ENCODE measurements around the gene MYL5. TPM values are rescaled to one million over a fixed set of nuclear protein-coding genes. Genes with fewer than 3 reads are reported as not detected.
"Not testable (repeated sequence)": the region's sequence is repeated elsewhere in the genome, so short reads cannot be mapped to it uniquely, and the experiment has no call there.

MYL5 gene
- total RNA-seq, 1 experiment from 2014 or later = 29.8 TPM

DNA sequence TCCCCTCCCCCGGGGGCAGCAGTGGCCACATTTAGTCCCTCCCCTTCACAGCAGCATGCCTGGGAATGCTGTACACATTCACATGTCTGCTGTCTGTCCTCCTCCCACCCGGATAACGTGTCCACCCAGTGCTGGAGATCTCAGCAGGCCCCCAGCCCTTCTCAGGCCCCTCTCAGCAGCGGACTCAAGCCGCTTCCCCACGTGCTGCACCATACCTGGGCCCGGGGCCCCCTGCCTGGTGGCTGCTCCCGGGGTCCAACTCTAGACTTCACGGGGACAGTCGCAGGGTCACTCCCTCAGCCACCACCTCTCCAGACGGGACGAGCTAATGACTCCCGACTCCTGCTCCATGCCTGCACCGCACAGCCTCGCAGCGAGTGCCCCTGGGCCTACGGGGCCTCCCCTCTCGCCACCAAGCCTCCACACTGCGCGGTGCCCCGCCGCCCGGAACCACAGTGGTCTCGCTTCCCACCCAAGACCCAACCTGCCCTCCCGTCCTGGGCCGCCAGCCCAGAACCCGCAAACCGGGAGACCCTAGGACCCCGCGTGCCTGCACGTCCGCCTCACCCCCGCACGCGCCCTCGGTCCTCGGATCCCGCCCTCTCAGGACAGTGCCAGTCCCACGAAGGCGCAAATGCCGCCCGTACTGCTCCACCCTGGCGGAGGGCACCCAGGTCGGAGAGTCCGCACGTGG lies 30.0 kb downstream of the MYL5 start:
- POLR2A ChIA-PET (ENCODE audit: unreplicated experiment) = no interaction called here
- no TSS peak for BruUV-seq (replicated peaks)

DNA sequence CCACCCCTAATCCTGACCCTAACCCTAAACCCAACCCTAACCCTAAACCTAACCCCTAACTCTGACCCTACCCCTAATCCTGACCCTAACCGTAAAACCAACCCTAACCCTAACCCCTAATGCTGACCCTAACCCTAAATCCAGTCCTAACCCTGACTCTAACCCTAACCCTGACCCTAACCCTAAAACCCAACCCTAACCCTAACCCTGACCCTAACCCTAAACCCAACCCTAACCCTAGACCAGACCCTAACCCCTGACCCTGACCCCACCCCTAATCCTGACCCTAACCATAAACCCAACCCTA lies 30.6 kb downstream of the MYL5 start:
- no peak overlapping the region for H3K27ac ChIP-seq
- POLR2A ChIA-PET (ENCODE audit: unreplicated experiment) = interaction anchor here (0.5 kb wide), 1 partner anchor 9 kb away, joined by 8 read pairs; no protein-coding TSS in a partner anchor

More for the DNA sequence above, 30.0 kb downstream of the MYL5 start:
- Histone ChIP-seq H4K20me1 (ENCODE audit: insufficient read depth) (0 out of 2 replicates have a peak, but pooled peaks cover 5% of the 10 kb centered on the region), H2AFZ (no peak overlapping the region), H3K27ac (no peak overlapping the region), H3K9me3 (ENCODE audit: insufficient read depth, low read depth) (no peaks in the 10 kb centered on the region), H3K4me1 (replicated peaks; ENCODE audit: insufficient read depth) (0 out of 2 replicates have a peak, but pooled peaks cover 5% of the 10 kb centered on the region), H3K27me3 (ENCODE audit: insufficient read depth, low read depth) (no peaks in the 10 kb centered on the region), H3K4me2 (no peak overlapping the region), H3F3A (ENCODE audit: insufficient read depth, low read depth) (peaks cover 4% of the 10 kb centered on the region; the same call in 1 of the 2 replicates), H3K79me2 (ENCODE audit: low read depth) (peaks cover 35% of the 10 kb centered on the region), H3K4me3 (no peak overlapping the region), H3K9me2 (ENCODE audit: insufficient read depth) (no peaks in the 10 kb centered on the region), H3K36me3 (ENCODE audit: low read depth) (no peaks in the 10 kb centered on the region)
- DNase-seq = no peak
- CTCF ChIA-PET = no interaction called here
- intact Hi-C loops (cut with micrococcal nuclease; ENCODE audit: unreplicated experiment) = loop anchor here (2.0 kb wide), 1 partner anchor 18 kb away; no protein-coding TSS in a partner anchor
- TF ChIP-seq, protein P1, sequence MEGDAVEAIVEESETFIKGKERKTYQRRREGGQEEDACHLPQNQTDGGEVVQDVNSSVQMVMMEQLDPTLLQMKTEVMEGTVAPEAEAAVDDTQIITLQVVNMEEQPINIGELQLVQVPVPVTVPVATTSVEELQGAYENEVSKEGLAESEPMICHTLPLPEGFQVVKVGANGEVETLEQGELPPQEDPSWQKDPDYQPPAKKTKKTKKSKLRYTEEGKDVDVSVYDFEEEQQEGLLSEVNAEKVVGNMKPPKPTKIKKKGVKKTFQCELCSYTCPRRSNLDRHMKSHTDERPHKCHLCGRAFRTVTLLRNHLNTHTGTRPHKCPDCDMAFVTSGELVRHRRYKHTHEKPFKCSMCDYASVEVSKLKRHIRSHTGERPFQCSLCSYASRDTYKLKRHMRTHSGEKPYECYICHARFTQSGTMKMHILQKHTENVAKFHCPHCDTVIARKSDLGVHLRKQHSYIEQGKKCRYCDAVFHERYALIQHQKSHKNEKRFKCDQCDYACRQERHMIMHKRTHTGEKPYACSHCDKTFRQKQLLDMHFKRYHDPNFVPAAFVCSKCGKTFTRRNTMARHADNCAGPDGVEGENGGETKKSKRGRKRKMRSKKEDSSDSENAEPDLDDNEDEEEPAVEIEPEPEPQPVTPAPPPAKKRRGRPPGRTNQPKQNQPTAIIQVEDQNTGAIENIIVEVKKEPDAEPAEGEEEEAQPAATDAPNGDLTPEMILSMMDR (conservative IDR thresholded peaks at IDR 0.05) = no peak
- no peak for TF ChIP-seq EZH2 (IDR thresholded peaks at IDR 0.05; ENCODE audit: low read depth)

GRCh38 chr4:705278-706082 lies 31.1 kb downstream of the MYL5 start, which contains the start of gene PCGF3:
TSS of gene PCGF3 (plus strand) at chr4:705832. CDS start at chr4:733681, 27,849 bp downstream.
- H3K79me2 ChIP-seq (ENCODE audit: low read depth) = peaks cover 40% of the 10 kb centered on the region
- H3K9me2 ChIP-seq (ENCODE audit: insufficient read depth) = no peaks in the 10 kb centered on the region
- H2AFZ ChIP-seq = peak within 1 kb of the TSS; percentile 75
- TF ChIP-seq EZH2 (IDR thresholded peaks at IDR 0.05; ENCODE audit: low read depth) = no peak
- TF ChIP-seq, protein P1 (conservative IDR thresholded peaks at IDR 0.05) = no peak
- H3K27ac ChIP-seq = peak within 1 kb of the TSS; percentile 45; the same call in 1 of the 2 replicates
- DNase-seq = peak; percentile 81 to 97
- H3K27me3 ChIP-seq (ENCODE audit: insufficient read depth, low read depth) = no peaks in the 10 kb centered on the region
- TSS peak; percentile 60 for BruUV-seq (replicated peaks)
- H3K4me2 ChIP-seq = peak within 1 kb of the TSS; percentile 91
- peaks cover 12% of the 10 kb centered on the region for H4K20me1 ChIP-seq (ENCODE audit: insufficient read depth)
- CTCF ChIA-PET = no interaction called here
- intact Hi-C loops (cut with micrococcal nuclease; ENCODE audit: unreplicated experiment) = loop anchor here (2.0 kb wide), 1 partner anchor 19 kb away; no protein-coding TSS in a partner anchor
- POLR2A ChIA-PET (ENCODE audit: unreplicated experiment) = interaction anchor here (0.5 to 0.7 kb wide), 3 partner anchors 10 to 995 kb away, joined by 4 to 8 read pairs (median 7); no protein-coding TSS in a partner anchor
- H3K9me3 ChIP-seq (ENCODE audit: insufficient read depth, low read depth) = no peaks in the 10 kb centered on the region
- H3K36me3 ChIP-seq (ENCODE audit: low read depth) = no peaks in the 10 kb centered on the region
- peaks cover 4% of the 10 kb centered on the region; the same call in 1 of the 2 replicates for H3F3A ChIP-seq (ENCODE audit: insufficient read depth, low read depth)
- peak within 1 kb of the TSS; percentile 95 for H3K4me3 ChIP-seq
- 0 out of 2 replicates have a peak, but pooled peaks cover 5% of the 10 kb centered on the region for H3K4me1 ChIP-seq (replicated peaks; ENCODE audit: insufficient read depth)

More for the DNA sequence above, 30.6 kb downstream of the MYL5 start:
- peak overlapping the region; percentile 75; the same call in 1 of the 2 replicates for H3K4me2 ChIP-seq
- no peaks in the 10 kb centered on the region for H3K27me3 ChIP-seq (ENCODE audit: insufficient read depth, low read depth)
- H3K36me3 ChIP-seq (ENCODE audit: low read depth) = no peaks in the 10 kb centered on the region
- H3K79me2 ChIP-seq (ENCODE audit: low read depth) = peaks cover 40% of the 10 kb centered on the region
- H3K4me1 ChIP-seq (replicated peaks; ENCODE audit: insufficient read depth) = 0 out of 2 replicates have a peak, but pooled peaks cover 5% of the 10 kb centered on the region
- no TSS peak for BruUV-seq (replicated peaks)
- peak overlapping the region; percentile 66; the same call in 1 of the 2 replicates for H2AFZ ChIP-seq
- H3K9me3 ChIP-seq (ENCODE audit: insufficient read depth, low read depth) = no peaks in the 10 kb centered on the region
- DNase-seq = no peak
- no peaks in the 10 kb centered on the region for H3K9me2 ChIP-seq (ENCODE audit: insufficient read depth)
- TF ChIP-seq, protein P1 (conservative IDR thresholded peaks at IDR 0.05) = no peak
- no peak for TF ChIP-seq EZH2 (IDR thresholded peaks at IDR 0.05; ENCODE audit: low read depth)
- H3F3A ChIP-seq (ENCODE audit: insufficient read depth, low read depth) = peaks cover 4% of the 10 kb centered on the region; the same call in 1 of the 2 replicates
- intact Hi-C loops (cut with micrococcal nuclease; ENCODE audit: unreplicated experiment) = loop anchor here (2.0 kb wide), 1 partner anchor 18 kb away; no protein-coding TSS in a partner anchor
- H4K20me1 ChIP-seq (ENCODE audit: insufficient read depth) = peaks cover 7% of the 10 kb centered on the region; the same call in 1 of the 2 replicates
- peak overlapping the region; percentile 50; the same call in 1 of the 2 replicates for H3K4me3 ChIP-seq
- CTCF ChIA-PET = no interaction called here

GRCh38 chr4:706083-706633 lies 31.8 kb downstream of the MYL5 start:
- Histone ChIP-seq H3K4me2 (peak overlapping the region; percentile 91), H3K4me3 (peak overlapping the region; percentile 95), H3K27ac (peak overlapping the region; percentile 45; the same call in 1 of the 2 replicates), H3K79me2 (ENCODE audit: low read depth) (peaks cover 44% of the 10 kb centered on the region), H2AFZ (peak overlapping the region; percentile 75), H4K20me1 (ENCODE audit: insufficient read depth) (peaks cover 18% of the 10 kb centered on the region)
- BruUV-seq (replicated peaks); H3K9me2 ChIP-seq (ENCODE audit: insufficient read depth); H3K9me3 ChIP-seq (ENCODE audit: insufficient read depth, low read depth); H3K36me3 ChIP-seq (ENCODE audit: low read depth); H3K27me3 ChIP-seq (ENCODE audit: insufficient read depth, low read depth); intact Hi-C loops (cut with micrococcal nuclease; ENCODE audit: unreplicated experiment); CTCF ChIA-PET; H3K4me1 ChIP-seq (replicated peaks; ENCODE audit: insufficient read depth); DNase-seq; H3F3A ChIP-seq (ENCODE audit: insufficient read depth, low read depth): not testable (repeated sequence)
- POLR2A ChIA-PET (ENCODE audit: unreplicated experiment) = interaction anchor here (0.7 kb wide), 2 partner anchors 34 to 995 kb away, joined by 4 to 7 read pairs; no protein-coding TSS in a partner anchor

Data from PC-9 (cell line).